AG04449 (cell line): ENCODE data around the gene CST11.

Experiments used
- CTCF ChIA-PET: fragments of 350-600 bp; formaldehyde crosslinking; extraction: SDS; loops from one replicate; lab custom pipeline; 2021; ENCODE audit warnings: antibody characterized with exemption; lab: Yijun Ruan, JAX
- POLR2A ChIA-PET: fragments of 400-600, 350-600 bp; formaldehyde crosslinking; extraction: SDS; loops from one replicate; lab custom pipeline; 2020; ENCODE audit warnings: antibody characterized with exemption, inconsistent platforms; lab: Yijun Ruan, JAX
- DNase-seq: peaks from one replicate; pipeline ENCODE4 v3.0.0-alpha.2; 2010; ENCODE audit warnings: low read depth, low spot score
- H3K4me3 ChIP-seq: 2 replicates; pipeline ENCODE4 v1.5.1; 2011; ENCODE audit warnings: low read depth, mild to moderate bottlenecking, control low read depth, low read length
- CTCF ChIP-seq: IDR thresholded peaks from one replicate; pipeline ENCODE4 v1.5.1; 2011; ENCODE audit warnings: mild to moderate bottlenecking, moderate library complexity, low read length, control low read depth, inconsistent platforms; ENCODE audit not compliant: insufficient read depth; ENCODE audit errors: missing control alignments

Gene CST11

GRCh38 chr20:23419995-23420901 is 32.4 kb downstream of the CST11 start:
- CTCF ChIA-PET: interaction anchor here (1.3 to 5.9 kb wide), 6 partner anchors 10 to 187 kb away, joined by 5 to 43 read pairs (median 8); partner anchors contain the start of genes CSTL1 and NXT1
- TF ChIP-seq CTCF: no peak
- DNase-seq: no peak
- H3K4me3 ChIP-seq: peak overlapping the region; percentile 90
- POLR2A ChIA-PET: interaction anchor here (0.6 to 1.0 kb wide), 3 partner anchors 16 to 70 kb away, joined by 3 read pairs; partner anchors contain the start of gene NXT1

GRCh38 chr20:23419657-23419994 is 33.0 kb downstream of the CST11 start:
- no peak for DNase-seq
- POLR2A ChIA-PET: interaction anchor here (0.6 to 1.0 kb wide), 3 partner anchors 15 to 70 kb away, joined by 3 read pairs; partner anchors contain the start of gene NXT1
- TF ChIP-seq CTCF: no peak
- peak overlapping the region; percentile 90 for H3K4me3 ChIP-seq
- CTCF ChIA-PET: interaction anchor here (1.3 to 5.9 kb wide), 6 partner anchors 9 to 188 kb away, joined by 5 to 43 read pairs (median 8); partner anchors contain the start of genes CSTL1 and NXT1

- ChIA-PET POLR2A (interaction anchor here (0.8 kb wide), 1 partner anchor 60 kb away, joined by 3 read pairs; no protein-coding TSS in a partner anchor), CTCF (no interaction called here)
- no peak for TF ChIP-seq CTCF
These were observed 34.8 kb downstream of the CST11 start for GRCh38 chr20:23417861-23418260.

GRCh38 chr20:23415959-23416583 is 36.6 kb downstream of the CST11 start:
- TF ChIP-seq CTCF: no peak
- no peak overlapping the region for H3K4me3 ChIP-seq
- CTCF ChIA-PET: interaction anchor here (1.7 kb wide), 1 partner anchor 10 kb away, joined by 6 read pairs; no protein-coding TSS in a partner anchor
- POLR2A ChIA-PET: interaction anchor here (0.6 kb wide), 1 partner anchor 222 kb away, joined by 3 read pairs; the partner anchor contains the start of gene CST3
- DNase-seq: no peak

More at GRCh38 chr20:23417861-23418260, 34.8 kb downstream of the CST11 start:
- H3K4me3 ChIP-seq: no peak overlapping the region
- DNase-seq: no peak

- DNase-seq: no peak
- ChIA-PET POLR2A (no interaction called here), CTCF (interaction anchor here (1.7 kb wide), 1 partner anchor 10 kb away, joined by 6 read pairs; no protein-coding TSS in a partner anchor)
- TF ChIP-seq CTCF: no peak
- no peak overlapping the region for H3K4me3 ChIP-seq
These were observed 37.1 kb downstream of the CST11 start for GRCh38 chr20:23415555-23415954.
